Panc1 (cell line): ENCODE results near the gene SLC30A1.

Source experiments
- SIN3A ChIP-seq: IDR thresholded peaks from 2 replicates; pipeline ENCODE4 v1.6.1; 2012; ENCODE audit warnings: low read depth, mild to moderate bottlenecking, low read length, moderate library complexity, borderline replicate concordance; ENCODE audit not compliant: insufficient read depth
- TCF7L2 ChIP-seq: IDR thresholded peaks from 2 replicates; pipeline ENCODE4 v1.6.1; 2011; ENCODE audit warnings: mild to moderate bottlenecking, low read depth, low read length, inconsistent platforms
- TF ChIP-seq, protein P1 (sequence below): fragments of 450-650 bp; IDR thresholded peaks from 2 replicates; pipeline ENCODE4 v1.5.1; 2017; ENCODE audit warnings: mild to moderate bottlenecking
- TF ChIP-seq, protein P2 (sequence below), 2 experiments: IDR thresholded peaks; 2 replicates each; pipeline ENCODE4 v1.6.1; 2011 to 2012; ENCODE audit warnings: low read depth in 2 of 2, control low read depth in 1 of 2, low read length in 1 of 2, mild to moderate bottlenecking in 1 of 2, moderate library complexity in 1 of 2; ENCODE audit not compliant: insufficient read depth in 1 of 2

DNA sequence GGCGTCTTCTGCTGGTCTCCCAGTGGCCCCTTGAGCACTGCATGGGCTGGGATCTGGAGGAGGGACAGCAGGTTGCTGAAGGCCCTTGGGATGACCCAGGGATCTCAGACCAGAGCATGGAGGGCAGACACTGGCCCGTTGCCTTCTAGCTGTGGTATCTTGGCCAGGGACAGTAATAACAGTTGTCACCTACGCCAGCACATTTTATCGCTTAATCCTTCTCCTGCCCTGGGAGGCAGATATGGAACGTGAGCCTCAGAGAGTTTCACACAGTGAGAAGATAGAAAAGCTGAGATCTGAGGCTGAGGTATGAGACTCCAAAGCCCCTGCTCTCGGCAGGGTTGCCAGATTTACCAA is 46.9 kb downstream of the SLC30A1 start:
- no peak for TF ChIP-seq SIN3A
- TF ChIP-seq, protein P1, sequence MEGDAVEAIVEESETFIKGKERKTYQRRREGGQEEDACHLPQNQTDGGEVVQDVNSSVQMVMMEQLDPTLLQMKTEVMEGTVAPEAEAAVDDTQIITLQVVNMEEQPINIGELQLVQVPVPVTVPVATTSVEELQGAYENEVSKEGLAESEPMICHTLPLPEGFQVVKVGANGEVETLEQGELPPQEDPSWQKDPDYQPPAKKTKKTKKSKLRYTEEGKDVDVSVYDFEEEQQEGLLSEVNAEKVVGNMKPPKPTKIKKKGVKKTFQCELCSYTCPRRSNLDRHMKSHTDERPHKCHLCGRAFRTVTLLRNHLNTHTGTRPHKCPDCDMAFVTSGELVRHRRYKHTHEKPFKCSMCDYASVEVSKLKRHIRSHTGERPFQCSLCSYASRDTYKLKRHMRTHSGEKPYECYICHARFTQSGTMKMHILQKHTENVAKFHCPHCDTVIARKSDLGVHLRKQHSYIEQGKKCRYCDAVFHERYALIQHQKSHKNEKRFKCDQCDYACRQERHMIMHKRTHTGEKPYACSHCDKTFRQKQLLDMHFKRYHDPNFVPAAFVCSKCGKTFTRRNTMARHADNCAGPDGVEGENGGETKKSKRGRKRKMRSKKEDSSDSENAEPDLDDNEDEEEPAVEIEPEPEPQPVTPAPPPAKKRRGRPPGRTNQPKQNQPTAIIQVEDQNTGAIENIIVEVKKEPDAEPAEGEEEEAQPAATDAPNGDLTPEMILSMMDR, result no peak
- TF ChIP-seq TCF7L2, result no peak
- TF ChIP-seq, protein P2, sequence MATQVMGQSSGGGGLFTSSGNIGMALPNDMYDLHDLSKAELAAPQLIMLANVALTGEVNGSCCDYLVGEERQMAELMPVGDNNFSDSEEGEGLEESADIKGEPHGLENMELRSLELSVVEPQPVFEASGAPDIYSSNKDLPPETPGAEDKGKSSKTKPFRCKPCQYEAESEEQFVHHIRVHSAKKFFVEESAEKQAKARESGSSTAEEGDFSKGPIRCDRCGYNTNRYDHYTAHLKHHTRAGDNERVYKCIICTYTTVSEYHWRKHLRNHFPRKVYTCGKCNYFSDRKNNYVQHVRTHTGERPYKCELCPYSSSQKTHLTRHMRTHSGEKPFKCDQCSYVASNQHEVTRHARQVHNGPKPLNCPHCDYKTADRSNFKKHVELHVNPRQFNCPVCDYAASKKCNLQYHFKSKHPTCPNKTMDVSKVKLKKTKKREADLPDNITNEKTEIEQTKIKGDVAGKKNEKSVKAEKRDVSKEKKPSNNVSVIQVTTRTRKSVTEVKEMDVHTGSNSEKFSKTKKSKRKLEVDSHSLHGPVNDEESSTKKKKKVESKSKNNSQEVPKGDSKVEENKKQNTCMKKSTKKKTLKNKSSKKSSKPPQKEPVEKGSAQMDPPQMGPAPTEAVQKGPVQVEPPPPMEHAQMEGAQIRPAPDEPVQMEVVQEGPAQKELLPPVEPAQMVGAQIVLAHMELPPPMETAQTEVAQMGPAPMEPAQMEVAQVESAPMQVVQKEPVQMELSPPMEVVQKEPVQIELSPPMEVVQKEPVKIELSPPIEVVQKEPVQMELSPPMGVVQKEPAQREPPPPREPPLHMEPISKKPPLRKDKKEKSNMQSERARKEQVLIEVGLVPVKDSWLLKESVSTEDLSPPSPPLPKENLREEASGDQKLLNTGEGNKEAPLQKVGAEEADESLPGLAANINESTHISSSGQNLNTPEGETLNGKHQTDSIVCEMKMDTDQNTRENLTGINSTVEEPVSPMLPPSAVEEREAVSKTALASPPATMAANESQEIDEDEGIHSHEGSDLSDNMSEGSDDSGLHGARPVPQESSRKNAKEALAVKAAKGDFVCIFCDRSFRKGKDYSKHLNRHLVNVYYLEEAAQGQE (IDR thresholded peaks at IDR 0.05; ENCODE audit: insufficient read depth in 1 of 2, low read depth in 2 of 2, low read length in 1 of 2), result no peak
